NCI-H2196 (cell line): Measurements from ENCODE around the gene SIX1.

ENCODE experiments used
- DNase-seq: peaks from one replicate; lab custom pipeline; 2025; ENCODE audit not compliant: unreplicated experiment; lab: John Stamatoyannopoulos, UW

Gene SIX1

GRCh38 chr14:60648934-60649874 lies at the start of gene SIX1:
SIX1 (minus strand) TSS chr14:60649477; CDS start chr14:60649189, 288 bp downstream.
- DNase-seq, result peak; percentile 91

GRCh38 chr14:60695327-60695726 lies 46.0 kb upstream of the SIX1 start:
- no peak for DNase-seq

- no peak for DNase-seq
These were observed 42.3 kb upstream of the SIX1 start for GRCh38 chr14:60691383-60692113.

- no peak for DNase-seq
These were observed 37.6 kb upstream of the SIX1 start for GRCh38 chr14:60686865-60687264.

GRCh38 chr14:60684203-60684602 lies 34.9 kb upstream of the SIX1 start:
- DNase-seq, result no peak

GRCh38 chr14:60681271-60681670 lies 32.0 kb upstream of the SIX1 start:
- no peak for DNase-seq

- DNase-seq, result no peak
These were observed 31.2 kb upstream of the SIX1 start for GRCh38 chr14:60680511-60680910.

GRCh38 chr14:60679566-60680258 lies 30.4 kb upstream of the SIX1 start:
- DNase-seq, result no peak

GRCh38 chr14:60677701-60678100 lies 28.4 kb upstream of the SIX1 start:
- no peak for DNase-seq

GRCh38 chr14:60670989-60671388 lies 21.7 kb upstream of the SIX1 start:
- DNase-seq, result no peak

- DNase-seq, result no peak
These were observed 19.3 kb upstream of the SIX1 start for GRCh38 chr14:60668431-60669112.

GRCh38 chr14:60665177-60665550 lies 15.9 kb upstream of the SIX1 start:
- DNase-seq, result peak; percentile 67

GRCh38 chr14:60662982-60663381 lies 13.7 kb upstream of the SIX1 start:
- no peak for DNase-seq

- no peak for DNase-seq
These were observed 12.4 kb upstream of the SIX1 start for GRCh38 chr14:60661721-60662120.

- peak; percentile 33 for DNase-seq
These were observed 9.8 kb upstream of the SIX1 start for GRCh38 chr14:60658909-60659585.

- DNase-seq, result peak; percentile 14
These were observed 9.0 kb upstream of the SIX1 start for GRCh38 chr14:60658211-60658690.

- no peak for DNase-seq
These were observed 8.4 kb upstream of the SIX1 start for GRCh38 chr14:60657456-60658210.

GRCh38 chr14:60656686-60657455 lies 7.6 kb upstream of the SIX1 start:
- peak; percentile 78 for DNase-seq
